H9 (cell line): ENCODE data around the gene FCAR. TPM values are rescaled to one million over a fixed set of nuclear protein-coding genes. Genes with fewer than 3 reads are reported as not detected.
"Not testable (repeated sequence)": the region's sequence is repeated elsewhere in the genome, so short reads cannot be mapped to it uniquely, and the experiment has no call there.

Experiments
- DNase-seq: peaks from one replicate; pipeline ENCODE4 v3.0.0-alpha.2; 2017
- H2AFZ ChIP-seq: one replicate; pipeline ENCODE4 v1.6.1; 2013; ENCODE audit warnings: mild to moderate bottlenecking, low read length, control low read depth, moderate library complexity
- H2AK5ac ChIP-seq: 2 replicates; pipeline ENCODE4 v1.6.1; 2013; ENCODE audit warnings: low read length, control low read depth, mixed read lengths; ENCODE audit not compliant: insufficient read length
- H2BK120ac ChIP-seq: one replicate; pipeline ENCODE4 v1.6.1; 2013; ENCODE audit warnings: low read depth, mild to moderate bottlenecking, low read length, control low read depth, inconsistent platforms; ENCODE audit not compliant: poor library complexity, severe bottlenecking
- H2BK12ac ChIP-seq: 2 replicates; pipeline ENCODE4 v1.6.1; 2013; ENCODE audit warnings: low read length, control low read depth, mixed read lengths, low read depth; ENCODE audit not compliant: insufficient read length
- H2BK15ac ChIP-seq: 2 replicates; pipeline ENCODE4 v1.6.1; 2013; ENCODE audit warnings: low read depth, low read length, control low read depth
- H2BK20ac ChIP-seq: one replicate; pipeline ENCODE4 v1.6.1; 2013; ENCODE audit warnings: low read depth, mild to moderate bottlenecking, low read length, control low read depth, inconsistent platforms; ENCODE audit not compliant: poor library complexity, severe bottlenecking
- H2BK5ac ChIP-seq: 2 replicates; pipeline ENCODE4 v1.6.1; 2013; ENCODE audit warnings: low read length, control low read depth, mixed read lengths; ENCODE audit not compliant: insufficient read length
- H3K14ac ChIP-seq: 2 replicates; pipeline ENCODE4 v1.6.1; 2013; ENCODE audit warnings: low read length, control low read depth; ENCODE audit not compliant: insufficient read depth
- H3K18ac ChIP-seq: 2 replicates; pipeline ENCODE4 v1.6.1; 2013; ENCODE audit warnings: low read depth, mild to moderate bottlenecking, mixed read lengths, low read length, control low read depth; ENCODE audit not compliant: insufficient read length
- H3K23ac ChIP-seq: 2 replicates; pipeline ENCODE4 v1.6.1; 2013; ENCODE audit warnings: low read length, control low read depth, mixed read lengths, low read depth; ENCODE audit not compliant: insufficient read length
- H3K23me2 ChIP-seq: 2 replicates; pipeline ENCODE4 v1.6.1; 2013; ENCODE audit warnings: low read depth, mild to moderate bottlenecking, mixed read lengths, low read length, control low read depth; ENCODE audit not compliant: insufficient read length, poor library complexity, severe bottlenecking
- H3K27ac ChIP-seq: 2 replicates; pipeline ENCODE4 v1.5.1; 2013; ENCODE audit warnings: low read length, control low read depth, mixed read lengths, low read depth; ENCODE audit not compliant: insufficient read length
- H3K27me3 ChIP-seq: 2 replicates; pipeline ENCODE4 v1.6.1; 2013; ENCODE audit warnings: low read length, control low read depth, inconsistent platforms; ENCODE audit not compliant: insufficient read depth
- H3K4ac ChIP-seq: 2 replicates; pipeline ENCODE4 v1.6.1; 2013; ENCODE audit warnings: low read depth, mild to moderate bottlenecking, control low read depth, inconsistent platforms, low read length, moderate library complexity
- H3K4me1 ChIP-seq: 2 replicates; pipeline ENCODE4 v1.6.1; 2013; ENCODE audit warnings: low read length, control low read depth, inconsistent platforms; ENCODE audit not compliant: insufficient read depth
- H3K4me2 ChIP-seq: 2 replicates; pipeline ENCODE4 v1.6.1; 2013; ENCODE audit warnings: low read length, control low read depth, mixed read lengths; ENCODE audit not compliant: insufficient read length, insufficient read depth
- H3K56ac ChIP-seq: 2 replicates; pipeline ENCODE4 v1.6.1; 2013; ENCODE audit warnings: low read depth, mild to moderate bottlenecking, mixed read lengths, low read length, control low read depth; ENCODE audit not compliant: insufficient read length
- H3K79me1 ChIP-seq: 2 replicates; pipeline ENCODE4 v1.6.1; 2013; ENCODE audit warnings: low read depth, mild to moderate bottlenecking, moderate library complexity, low read length, control low read depth, inconsistent platforms; ENCODE audit not compliant: insufficient read depth, poor library complexity, severe bottlenecking
- H3K79me2 ChIP-seq: 2 replicates; pipeline ENCODE4 v1.6.1; 2013; ENCODE audit warnings: low read length, control low read depth, inconsistent platforms; ENCODE audit not compliant: insufficient read depth
- H3K9ac ChIP-seq: 2 replicates; pipeline ENCODE4 v1.6.1; 2013; ENCODE audit warnings: low read length, control low read depth, mixed read lengths; ENCODE audit not compliant: insufficient read length; ENCODE audit errors: extremely low read depth
- H3K9me3 ChIP-seq: one replicate; pipeline ENCODE4 v1.6.1; 2013; ENCODE audit warnings: low read depth, low read length, inconsistent platforms; ENCODE audit not compliant: control insufficient read depth
- H3T11ph ChIP-seq: one replicate; pipeline ENCODE4 v1.6.1; 2013; ENCODE audit warnings: mild to moderate bottlenecking, low read length, control low read depth, inconsistent platforms
- H4K20me1 ChIP-seq: one replicate; pipeline ENCODE4 v1.6.1; 2013; ENCODE audit not compliant: control insufficient read depth, insufficient read length, insufficient read depth
- H4K5ac ChIP-seq: 2 replicates; pipeline ENCODE4 v1.6.1; 2013; ENCODE audit warnings: low read depth, mild to moderate bottlenecking, mixed read lengths, low read length, control low read depth; ENCODE audit not compliant: insufficient read length
- H4K8ac ChIP-seq: replicated peaks from 2 replicates; pipeline ENCODE4 v1.6.1; 2013; ENCODE audit warnings: low read length, control low read depth, mixed read lengths, low read depth; ENCODE audit not compliant: insufficient read length
- H4K91ac ChIP-seq: 2 replicates; pipeline ENCODE4 v1.6.1; 2013; ENCODE audit warnings: low read depth, mild to moderate bottlenecking, moderate library complexity, mixed read lengths, low read length, control low read depth; ENCODE audit not compliant: insufficient read length
- H3K27ac Mint-ChIP-seq, 3 experiments: 2 replicates in 2 of 3; 3 replicates in 1 of 3; pipeline ENCODE4 v1.8.0; 2020 to 2021; ENCODE audit warnings: mixed read lengths in 3 of 3, mild to moderate bottlenecking in 1 of 3, moderate library complexity in 1 of 3
- H3K27me3 Mint-ChIP-seq: 2 replicates; pipeline ENCODE4 v1.8.0; 2021; ENCODE audit warnings: low read depth, mild to moderate bottlenecking, moderate library complexity, mixed read lengths
- H3K36me3 Mint-ChIP-seq, 3 experiments: 2 replicates in 2 of 3; 3 replicates in 1 of 3; pipeline ENCODE4 v1.8.0; 2020 to 2021; ENCODE audit warnings: low read depth in 3 of 3, mixed read lengths in 3 of 3; ENCODE audit not compliant: insufficient read depth in 1 of 3
- H3K4me1 Mint-ChIP-seq, 2 experiments: 2 replicates each; pipeline ENCODE4 v1.8.0; 2020; ENCODE audit warnings: mixed read lengths in 2 of 2
- H3K4me3 Mint-ChIP-seq, 2 experiments: 2 replicates in 1 of 2; 3 replicates in 1 of 2; pipeline ENCODE4 v1.8.0; 2020 to 2021; ENCODE audit warnings: mild to moderate bottlenecking in 2 of 2, mixed read lengths in 2 of 2, moderate library complexity in 1 of 2
- H3K9me3 Mint-ChIP-seq, 2 experiments: 2 replicates in 1 of 2; 3 replicates in 1 of 2; pipeline ENCODE4 v1.8.0; 2020; ENCODE audit warnings: mild to moderate bottlenecking in 2 of 2, mixed read lengths in 2 of 2, moderate library complexity in 1 of 2
- WGBS: extraction: QIAGEN DNeasy Blood & Tissue Kit; methylation state at CpG from one replicate; pipeline ENCODE4 v1.1.7; 2013; ENCODE audit warnings: missing lambda C conversion rate, low lambda C conversion rate, mixed read lengths; ENCODE audit not compliant: insufficient read length; ENCODE audit errors: extremely low coverage; 5-methylcytosine and 5-hydroxymethylcytosine counted together
- total RNA-seq: library from RNA; stranded (reverse); gene quantifications from 2 replicates; pipeline ENCODE4 v1.2.1, GENCODE V29; 2021
- TF ChIP-seq, protein P1 (sequence below): fragments of 200-600 bp; sonication (generic); conservative IDR thresholded peaks from 3 replicates; pipeline ENCODE4 v1.8.0; 2021; ENCODE audit warnings: antibody characterized with exemption, mild to moderate bottlenecking

Gene FCAR
- total RNA-seq, 1 experiment from 2014 or later, result not detected

GRCh38 chr19:54896036-54896435 lies 22.0 kb downstream of the FCAR start:
- Histone ChIP-seq H4K20me1 (no peaks in the 10 kb centered on the region), H4K91ac (no peak overlapping the region), H3K56ac (no peak overlapping the region), H2AK5ac (no peak overlapping the region), H3K9me3 (no peaks in the 10 kb centered on the region), H3K4me2 (no peak overlapping the region), H3K79me2 (no peaks in the 10 kb centered on the region), H3K4me1 (peaks cover 3% of the 10 kb centered on the region; the same call in 1 of the 2 replicates), H2BK12ac (no peak overlapping the region), H3K27me3 (no peaks in the 10 kb centered on the region), H3K14ac (no peak overlapping the region), H3T11ph (no peak overlapping the region), H3K18ac (no peak overlapping the region), H2BK20ac (no peak overlapping the region), H4K8ac (no peak overlapping the region), H2BK120ac (no peak overlapping the region), H2BK5ac (no peak overlapping the region), H2AFZ (no peak overlapping the region), H3K79me1 (no peaks in the 10 kb centered on the region), H3K27ac (no peak overlapping the region), H4K5ac (no peak overlapping the region), H3K4ac (no peak overlapping the region), H3K9ac (no peak overlapping the region), H3K23me2 (no peaks in the 10 kb centered on the region), H2BK15ac (no peak overlapping the region), H3K23ac (no peak overlapping the region)
- TF ChIP-seq, protein P1, sequence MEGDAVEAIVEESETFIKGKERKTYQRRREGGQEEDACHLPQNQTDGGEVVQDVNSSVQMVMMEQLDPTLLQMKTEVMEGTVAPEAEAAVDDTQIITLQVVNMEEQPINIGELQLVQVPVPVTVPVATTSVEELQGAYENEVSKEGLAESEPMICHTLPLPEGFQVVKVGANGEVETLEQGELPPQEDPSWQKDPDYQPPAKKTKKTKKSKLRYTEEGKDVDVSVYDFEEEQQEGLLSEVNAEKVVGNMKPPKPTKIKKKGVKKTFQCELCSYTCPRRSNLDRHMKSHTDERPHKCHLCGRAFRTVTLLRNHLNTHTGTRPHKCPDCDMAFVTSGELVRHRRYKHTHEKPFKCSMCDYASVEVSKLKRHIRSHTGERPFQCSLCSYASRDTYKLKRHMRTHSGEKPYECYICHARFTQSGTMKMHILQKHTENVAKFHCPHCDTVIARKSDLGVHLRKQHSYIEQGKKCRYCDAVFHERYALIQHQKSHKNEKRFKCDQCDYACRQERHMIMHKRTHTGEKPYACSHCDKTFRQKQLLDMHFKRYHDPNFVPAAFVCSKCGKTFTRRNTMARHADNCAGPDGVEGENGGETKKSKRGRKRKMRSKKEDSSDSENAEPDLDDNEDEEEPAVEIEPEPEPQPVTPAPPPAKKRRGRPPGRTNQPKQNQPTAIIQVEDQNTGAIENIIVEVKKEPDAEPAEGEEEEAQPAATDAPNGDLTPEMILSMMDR, result no peak
- Mint-ChIP-seq H3K4me1 (peaks cover 0 to 59% of the 10 kb centered on the region in 2 experiments; a peak in 2 of 4 replicates), H3K36me3 (peaks cover 2 to 13% (median 8%) of the 10 kb centered on the region in 3 experiments; a peak in 3 of 7 replicates), H3K9me3 (peaks cover 13 to 94% of the 10 kb centered on the region in 2 experiments; a peak in 4 of 5 replicates), H3K27me3 (no peaks in the 10 kb centered on the region; the same call in 1 of the 2 replicates), H3K4me3 (no peak overlapping the region), H3K27ac (peak overlapping the region in 1 of 3 experiments; percentile 85; a peak in 2 of 7 replicates)
- no CpG with 5 or more reads among the region's 2 CpGs for WGBS
- DNase-seq, result no peak

GRCh38 chr19:54898685-54899084 lies 24.6 kb downstream of the FCAR start:
- H3K23me2 ChIP-seq, H2BK120ac ChIP-seq, H2AFZ ChIP-seq, DNase-seq, H4K8ac ChIP-seq, H4K5ac ChIP-seq, H3K4ac ChIP-seq, H3K27me3 ChIP-seq, H3K9ac ChIP-seq, H2BK20ac ChIP-seq, H2BK12ac ChIP-seq, H3K27me3 Mint-ChIP-seq, H3K4me1 ChIP-seq, H2BK5ac ChIP-seq, H3K4me2 ChIP-seq, H3K27ac Mint-ChIP-seq, H2AK5ac ChIP-seq, H3K18ac ChIP-seq, H3K4me3 Mint-ChIP-seq, H3K9me3 ChIP-seq, H4K91ac ChIP-seq, H3K14ac ChIP-seq, H3K79me2 ChIP-seq, H4K20me1 ChIP-seq, H3K27ac ChIP-seq, H3K23ac ChIP-seq, H2BK15ac ChIP-seq, H3K56ac ChIP-seq, H3T11ph ChIP-seq, H3K79me1 ChIP-seq: not testable (repeated sequence)
- Mint-ChIP-seq H3K4me1 (peaks cover 0 to 47% of the 10 kb centered on the region in 2 experiments; a peak in 2 of 4 replicates), H3K36me3 (peaks cover 2 to 13% (median 8%) of the 10 kb centered on the region in 3 experiments; a peak in 3 of 7 replicates), H3K9me3 (peaks cover 9 to 91% of the 10 kb centered on the region in 2 experiments; a peak in 4 of 5 replicates)
- no CpG with 5 or more reads among the region's 7 CpGs for WGBS
